ENCODE data around the gene EIF2AK2.

Gene EIF2AK2

DNA sequence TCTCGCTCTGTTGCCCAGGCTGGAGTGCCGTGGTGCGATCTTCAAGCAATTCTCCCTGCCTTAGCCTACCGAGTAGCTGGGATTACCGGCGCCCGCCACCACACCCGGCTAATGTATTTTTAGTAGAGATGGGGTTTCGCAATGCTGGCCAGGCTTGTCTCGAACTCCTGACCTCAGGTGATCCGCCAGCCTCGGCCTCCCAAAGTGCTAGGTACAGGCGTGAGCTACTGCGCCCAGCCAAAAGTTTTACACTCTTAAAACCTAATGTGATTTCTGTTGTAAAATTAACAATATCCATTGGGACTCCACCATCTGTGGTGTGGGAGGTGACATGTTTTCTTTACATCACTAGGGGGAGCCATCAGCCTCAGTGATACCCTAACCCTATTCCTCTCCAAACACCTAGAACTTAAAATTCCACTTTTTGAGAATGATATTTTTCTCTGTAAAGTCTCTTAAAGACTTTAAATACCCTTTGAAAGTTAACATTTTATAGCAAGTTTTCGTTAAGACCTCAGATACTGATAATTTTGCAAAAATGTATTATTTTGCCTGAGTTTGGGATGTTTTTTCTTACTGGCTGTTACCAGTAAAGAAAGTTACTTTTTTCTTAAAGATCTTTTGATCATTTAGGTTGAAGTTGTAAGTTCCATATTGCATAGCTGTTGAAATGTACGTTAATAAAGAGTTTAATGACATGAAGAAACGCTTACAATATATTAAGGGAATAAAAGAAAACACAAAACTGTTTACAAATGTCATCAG is 11.6 kb upstream of the EIF2AK2 start:
- TF ChIP-seq, protein P1, sequence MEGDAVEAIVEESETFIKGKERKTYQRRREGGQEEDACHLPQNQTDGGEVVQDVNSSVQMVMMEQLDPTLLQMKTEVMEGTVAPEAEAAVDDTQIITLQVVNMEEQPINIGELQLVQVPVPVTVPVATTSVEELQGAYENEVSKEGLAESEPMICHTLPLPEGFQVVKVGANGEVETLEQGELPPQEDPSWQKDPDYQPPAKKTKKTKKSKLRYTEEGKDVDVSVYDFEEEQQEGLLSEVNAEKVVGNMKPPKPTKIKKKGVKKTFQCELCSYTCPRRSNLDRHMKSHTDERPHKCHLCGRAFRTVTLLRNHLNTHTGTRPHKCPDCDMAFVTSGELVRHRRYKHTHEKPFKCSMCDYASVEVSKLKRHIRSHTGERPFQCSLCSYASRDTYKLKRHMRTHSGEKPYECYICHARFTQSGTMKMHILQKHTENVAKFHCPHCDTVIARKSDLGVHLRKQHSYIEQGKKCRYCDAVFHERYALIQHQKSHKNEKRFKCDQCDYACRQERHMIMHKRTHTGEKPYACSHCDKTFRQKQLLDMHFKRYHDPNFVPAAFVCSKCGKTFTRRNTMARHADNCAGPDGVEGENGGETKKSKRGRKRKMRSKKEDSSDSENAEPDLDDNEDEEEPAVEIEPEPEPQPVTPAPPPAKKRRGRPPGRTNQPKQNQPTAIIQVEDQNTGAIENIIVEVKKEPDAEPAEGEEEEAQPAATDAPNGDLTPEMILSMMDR (IDR thresholded peaks at IDR 0.05): peak; percentile 30

GRCh38 chr2:37167636-37168180 is 10.9 kb upstream of the EIF2AK2 start:
- Histone ChIP-seq H3K4me3 (no peak overlapping the region), H3K27ac (no peak overlapping the region)
- TF ChIP-seq, protein P1 (IDR thresholded peaks at IDR 0.05): no peak
- no peak for DNase-seq (ENCODE audit: low spot score)

More for the DNA sequence above, 11.6 kb upstream of the EIF2AK2 start:
- Histone ChIP-seq H3K27ac (no peak overlapping the region), H3K4me3 (no peak overlapping the region)
- no peak for DNase-seq (ENCODE audit: low spot score)

- no peak for DNase-seq (ENCODE audit: low spot score)
- Histone ChIP-seq H3K27ac (no peak overlapping the region), H3K4me3 (no peak overlapping the region)
- TF ChIP-seq, protein P1 (IDR thresholded peaks at IDR 0.05): no peak
Measured at GRCh38 chr2:37164757-37165156, 8.0 kb upstream of the EIF2AK2 start.

GRCh38 chr2:37156071-37156856 is 516 bp downstream of the EIF2AK2 start:
- TF ChIP-seq, protein P1 (IDR thresholded peaks at IDR 0.05): no peak
- peak overlapping the region; percentile 81 for H3K4me3 ChIP-seq
- DNase-seq (ENCODE audit: low spot score): peak; percentile 79
- H3K27ac ChIP-seq: peak overlapping the region; percentile 79 to 88

DNA sequence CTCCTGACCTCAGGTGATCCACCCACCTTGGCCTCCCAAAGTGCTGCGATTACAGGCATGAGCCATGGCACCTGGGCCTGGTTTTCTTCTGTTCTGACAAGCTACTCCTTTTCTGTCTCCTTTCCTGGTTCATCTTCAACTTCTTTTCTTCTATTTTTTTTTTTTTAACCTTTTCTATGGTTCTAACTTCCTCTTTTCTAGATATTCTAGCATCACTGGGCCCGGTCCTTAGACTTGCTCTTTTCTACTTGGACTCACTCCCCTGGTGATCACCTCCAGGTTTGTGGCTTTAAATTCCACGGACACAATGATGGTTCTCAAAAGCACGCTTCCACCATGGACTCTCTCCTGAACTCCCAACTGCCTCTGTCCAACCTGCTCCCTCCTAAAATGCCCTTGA is 2.0 kb downstream of the EIF2AK2 start:
- Histone ChIP-seq H3K27ac (no peak overlapping the region), H3K4me3 (no peak overlapping the region)
- TF ChIP-seq, protein P1 (IDR thresholded peaks at IDR 0.05): no peak

DNA sequence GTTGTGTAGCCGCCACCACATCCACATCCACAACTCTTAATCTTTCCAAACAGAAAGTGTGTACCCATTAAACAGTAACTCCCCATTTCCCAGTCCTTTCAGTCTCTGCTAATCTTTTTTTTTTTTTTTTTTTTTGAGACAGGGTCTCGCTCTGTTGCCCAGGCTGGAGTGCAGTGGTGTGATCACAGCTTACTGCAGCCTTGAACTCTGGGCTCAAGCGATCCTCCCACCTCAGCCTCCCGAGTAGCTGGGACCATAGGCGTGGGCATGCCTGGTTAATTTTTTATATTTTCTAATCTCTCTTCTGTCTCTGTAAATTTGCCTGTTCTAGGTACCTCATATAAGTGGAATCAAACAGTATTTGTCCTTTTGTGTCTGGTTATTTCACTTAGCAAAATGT is 3.6 kb downstream of the EIF2AK2 start:
- no peak overlapping the region for H3K27ac ChIP-seq
- no peak for DNase-seq (ENCODE audit: low spot score)
- no peak overlapping the region for H3K4me3 ChIP-seq
- TF ChIP-seq, protein P1 (IDR thresholded peaks at IDR 0.05): no peak

More for the DNA sequence above, 2.0 kb downstream of the EIF2AK2 start:
- DNase-seq (ENCODE audit: low spot score): no peak
